Measurements from ENCODE around the gene ADGRF3.

GRCh38 chr2:26325851-26326250, 20.7 kb downstream of the ADGRF3 start:
- TF ChIP-seq POLR2A (IDR thresholded peaks at IDR 0.05) = no peak
- no peak for TF ChIP-seq CTCF (IDR thresholded peaks at IDR 0.05)

Measured in uterus (tissue), 2 donors.